H9 (cell line): ENCODE results near the gene PPP1R27. TPM values are rescaled to one million over a fixed set of nuclear protein-coding genes. Genes with fewer than 3 reads are reported as not detected.

Experiments used
- DNase-seq: peaks from one replicate; pipeline ENCODE4 v3.0.0-alpha.2; 2017
- H2AFZ ChIP-seq: one replicate; pipeline ENCODE4 v1.6.1; 2013; ENCODE audit warnings: mild to moderate bottlenecking, low read length, control low read depth, moderate library complexity
- H2AK5ac ChIP-seq: 2 replicates; pipeline ENCODE4 v1.6.1; 2013; ENCODE audit warnings: low read length, control low read depth, mixed read lengths; ENCODE audit not compliant: insufficient read length
- H2BK120ac ChIP-seq: one replicate; pipeline ENCODE4 v1.6.1; 2013; ENCODE audit warnings: low read depth, mild to moderate bottlenecking, low read length, control low read depth, inconsistent platforms; ENCODE audit not compliant: poor library complexity, severe bottlenecking
- H2BK12ac ChIP-seq: 2 replicates; pipeline ENCODE4 v1.6.1; 2013; ENCODE audit warnings: low read length, control low read depth, mixed read lengths, low read depth; ENCODE audit not compliant: insufficient read length
- H2BK15ac ChIP-seq: 2 replicates; pipeline ENCODE4 v1.6.1; 2013; ENCODE audit warnings: low read depth, low read length, control low read depth
- H2BK20ac ChIP-seq: one replicate; pipeline ENCODE4 v1.6.1; 2013; ENCODE audit warnings: low read depth, mild to moderate bottlenecking, low read length, control low read depth, inconsistent platforms; ENCODE audit not compliant: poor library complexity, severe bottlenecking
- H2BK5ac ChIP-seq: 2 replicates; pipeline ENCODE4 v1.6.1; 2013; ENCODE audit warnings: low read length, control low read depth, mixed read lengths; ENCODE audit not compliant: insufficient read length
- H3K14ac ChIP-seq: 2 replicates; pipeline ENCODE4 v1.6.1; 2013; ENCODE audit warnings: low read length, control low read depth; ENCODE audit not compliant: insufficient read depth
- H3K18ac ChIP-seq: 2 replicates; pipeline ENCODE4 v1.6.1; 2013; ENCODE audit warnings: low read depth, mild to moderate bottlenecking, mixed read lengths, low read length, control low read depth; ENCODE audit not compliant: insufficient read length
- H3K23ac ChIP-seq: 2 replicates; pipeline ENCODE4 v1.6.1; 2013; ENCODE audit warnings: low read length, control low read depth, mixed read lengths, low read depth; ENCODE audit not compliant: insufficient read length
- H3K23me2 ChIP-seq: 2 replicates; pipeline ENCODE4 v1.6.1; 2013; ENCODE audit warnings: low read depth, mild to moderate bottlenecking, mixed read lengths, low read length, control low read depth; ENCODE audit not compliant: insufficient read length, poor library complexity, severe bottlenecking
- H3K27ac ChIP-seq: 2 replicates; pipeline ENCODE4 v1.5.1; 2013; ENCODE audit warnings: low read length, control low read depth, mixed read lengths, low read depth; ENCODE audit not compliant: insufficient read length
- H3K27me3 ChIP-seq: 2 replicates; pipeline ENCODE4 v1.6.1; 2013; ENCODE audit warnings: low read length, control low read depth, inconsistent platforms; ENCODE audit not compliant: insufficient read depth
- H3K4ac ChIP-seq: 2 replicates; pipeline ENCODE4 v1.6.1; 2013; ENCODE audit warnings: low read depth, mild to moderate bottlenecking, control low read depth, inconsistent platforms, low read length, moderate library complexity
- H3K4me1 ChIP-seq: 2 replicates; pipeline ENCODE4 v1.6.1; 2013; ENCODE audit warnings: low read length, control low read depth, inconsistent platforms; ENCODE audit not compliant: insufficient read depth
- H3K4me2 ChIP-seq: 2 replicates; pipeline ENCODE4 v1.6.1; 2013; ENCODE audit warnings: low read length, control low read depth, mixed read lengths; ENCODE audit not compliant: insufficient read length, insufficient read depth
- H3K56ac ChIP-seq: 2 replicates; pipeline ENCODE4 v1.6.1; 2013; ENCODE audit warnings: low read depth, mild to moderate bottlenecking, mixed read lengths, low read length, control low read depth; ENCODE audit not compliant: insufficient read length
- H3K79me1 ChIP-seq: 2 replicates; pipeline ENCODE4 v1.6.1; 2013; ENCODE audit warnings: low read depth, mild to moderate bottlenecking, moderate library complexity, low read length, control low read depth, inconsistent platforms; ENCODE audit not compliant: insufficient read depth, poor library complexity, severe bottlenecking
- H3K79me2 ChIP-seq: 2 replicates; pipeline ENCODE4 v1.6.1; 2013; ENCODE audit warnings: low read length, control low read depth, inconsistent platforms; ENCODE audit not compliant: insufficient read depth
- H3K9ac ChIP-seq: 2 replicates; pipeline ENCODE4 v1.6.1; 2013; ENCODE audit warnings: low read length, control low read depth, mixed read lengths; ENCODE audit not compliant: insufficient read length; ENCODE audit errors: extremely low read depth
- H3K9me3 ChIP-seq: one replicate; pipeline ENCODE4 v1.6.1; 2013; ENCODE audit warnings: low read depth, low read length, inconsistent platforms; ENCODE audit not compliant: control insufficient read depth
- H3T11ph ChIP-seq: one replicate; pipeline ENCODE4 v1.6.1; 2013; ENCODE audit warnings: mild to moderate bottlenecking, low read length, control low read depth, inconsistent platforms
- H4K20me1 ChIP-seq: one replicate; pipeline ENCODE4 v1.6.1; 2013; ENCODE audit not compliant: control insufficient read depth, insufficient read length, insufficient read depth
- H4K5ac ChIP-seq: 2 replicates; pipeline ENCODE4 v1.6.1; 2013; ENCODE audit warnings: low read depth, mild to moderate bottlenecking, mixed read lengths, low read length, control low read depth; ENCODE audit not compliant: insufficient read length
- H4K8ac ChIP-seq: replicated peaks from 2 replicates; pipeline ENCODE4 v1.6.1; 2013; ENCODE audit warnings: low read length, control low read depth, mixed read lengths, low read depth; ENCODE audit not compliant: insufficient read length
- H4K91ac ChIP-seq: 2 replicates; pipeline ENCODE4 v1.6.1; 2013; ENCODE audit warnings: low read depth, mild to moderate bottlenecking, moderate library complexity, mixed read lengths, low read length, control low read depth; ENCODE audit not compliant: insufficient read length
- H3K27ac Mint-ChIP-seq, 3 experiments: 2 replicates in 2 of 3; 3 replicates in 1 of 3; pipeline ENCODE4 v1.8.0; 2020 to 2021; ENCODE audit warnings: mixed read lengths in 3 of 3, mild to moderate bottlenecking in 1 of 3, moderate library complexity in 1 of 3
- H3K27me3 Mint-ChIP-seq: 2 replicates; pipeline ENCODE4 v1.8.0; 2021; ENCODE audit warnings: low read depth, mild to moderate bottlenecking, moderate library complexity, mixed read lengths
- H3K36me3 Mint-ChIP-seq, 3 experiments: 2 replicates in 2 of 3; 3 replicates in 1 of 3; pipeline ENCODE4 v1.8.0; 2020 to 2021; ENCODE audit warnings: low read depth in 3 of 3, mixed read lengths in 3 of 3; ENCODE audit not compliant: insufficient read depth in 1 of 3
- H3K4me1 Mint-ChIP-seq, 2 experiments: 2 replicates each; pipeline ENCODE4 v1.8.0; 2020; ENCODE audit warnings: mixed read lengths in 2 of 2
- H3K4me3 Mint-ChIP-seq, 2 experiments: 2 replicates in 1 of 2; 3 replicates in 1 of 2; pipeline ENCODE4 v1.8.0; 2020 to 2021; ENCODE audit warnings: mild to moderate bottlenecking in 2 of 2, mixed read lengths in 2 of 2, moderate library complexity in 1 of 2
- H3K9me3 Mint-ChIP-seq, 2 experiments: 2 replicates in 1 of 2; 3 replicates in 1 of 2; pipeline ENCODE4 v1.8.0; 2020; ENCODE audit warnings: mild to moderate bottlenecking in 2 of 2, mixed read lengths in 2 of 2, moderate library complexity in 1 of 2
- WGBS: extraction: QIAGEN DNeasy Blood & Tissue Kit; methylation state at CpG from one replicate; pipeline ENCODE4 v1.1.7; 2013; ENCODE audit warnings: missing lambda C conversion rate, low lambda C conversion rate, mixed read lengths; ENCODE audit not compliant: insufficient read length; ENCODE audit errors: extremely low coverage; 5-methylcytosine and 5-hydroxymethylcytosine counted together
- total RNA-seq: library from RNA; stranded (reverse); gene quantifications from 2 replicates; pipeline ENCODE4 v1.2.1, GENCODE V29; 2021
- TF ChIP-seq, protein P1 (sequence below): fragments of 200-600 bp; sonication (generic); conservative IDR thresholded peaks from 3 replicates; pipeline ENCODE4 v1.8.0; 2021; ENCODE audit warnings: antibody characterized with exemption, mild to moderate bottlenecking

PPP1R27 gene
- total RNA-seq, 1 experiment from 2014 or later = 0.22 TPM

DNA sequence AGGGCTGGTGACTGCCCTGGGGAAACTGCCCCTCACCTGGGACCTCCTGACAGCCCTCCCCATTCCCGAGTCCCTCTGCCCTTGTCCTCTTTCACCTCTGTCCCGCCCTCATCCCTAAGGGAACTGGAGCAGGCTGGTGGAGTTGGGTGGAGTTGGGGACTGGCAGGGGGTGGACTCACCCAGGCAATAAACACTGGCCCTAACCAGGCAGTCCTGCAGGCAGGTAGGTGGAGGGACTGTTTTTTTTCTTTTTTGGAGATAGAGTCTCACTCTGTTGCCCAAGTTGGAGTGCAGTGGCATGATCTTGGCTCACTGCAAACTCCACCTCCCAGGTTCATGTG, 19.2 kb downstream of the PPP1R27 start:
- Mint-ChIP-seq H3K4me3 (no peak overlapping the region), H3K36me3 (no peaks in the 10 kb centered on the region), H3K27ac (no peak overlapping the region), H3K9me3 (no peaks in the 10 kb centered on the region; a peak in 2 of 5 replicates), H3K4me1 (peaks cover 0 to 10% of the 10 kb centered on the region in 2 experiments; a peak in 1 of 4 replicates), H3K27me3 (peaks cover 10% of the 10 kb centered on the region)
- no peak overlapping the region for H2BK20ac ChIP-seq
- H2AK5ac ChIP-seq = no peak overlapping the region
- no peak overlapping the region for H2BK5ac ChIP-seq
- no peak overlapping the region for H3K9ac ChIP-seq
- no peak overlapping the region for H4K5ac ChIP-seq
- DNase-seq = no peak
- no peak overlapping the region for H3K23ac ChIP-seq
- no peaks in the 10 kb centered on the region for H3K23me2 ChIP-seq
- no peak overlapping the region for H3K56ac ChIP-seq
- H2BK12ac ChIP-seq = no peak overlapping the region
- TF ChIP-seq, protein P1, sequence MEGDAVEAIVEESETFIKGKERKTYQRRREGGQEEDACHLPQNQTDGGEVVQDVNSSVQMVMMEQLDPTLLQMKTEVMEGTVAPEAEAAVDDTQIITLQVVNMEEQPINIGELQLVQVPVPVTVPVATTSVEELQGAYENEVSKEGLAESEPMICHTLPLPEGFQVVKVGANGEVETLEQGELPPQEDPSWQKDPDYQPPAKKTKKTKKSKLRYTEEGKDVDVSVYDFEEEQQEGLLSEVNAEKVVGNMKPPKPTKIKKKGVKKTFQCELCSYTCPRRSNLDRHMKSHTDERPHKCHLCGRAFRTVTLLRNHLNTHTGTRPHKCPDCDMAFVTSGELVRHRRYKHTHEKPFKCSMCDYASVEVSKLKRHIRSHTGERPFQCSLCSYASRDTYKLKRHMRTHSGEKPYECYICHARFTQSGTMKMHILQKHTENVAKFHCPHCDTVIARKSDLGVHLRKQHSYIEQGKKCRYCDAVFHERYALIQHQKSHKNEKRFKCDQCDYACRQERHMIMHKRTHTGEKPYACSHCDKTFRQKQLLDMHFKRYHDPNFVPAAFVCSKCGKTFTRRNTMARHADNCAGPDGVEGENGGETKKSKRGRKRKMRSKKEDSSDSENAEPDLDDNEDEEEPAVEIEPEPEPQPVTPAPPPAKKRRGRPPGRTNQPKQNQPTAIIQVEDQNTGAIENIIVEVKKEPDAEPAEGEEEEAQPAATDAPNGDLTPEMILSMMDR = no peak
- no peak overlapping the region for H4K91ac ChIP-seq
- H2BK120ac ChIP-seq = no peak overlapping the region
- H3K27me3 ChIP-seq = no peaks in the 10 kb centered on the region
- no peak overlapping the region for H3K14ac ChIP-seq
- no peaks in the 10 kb centered on the region for H4K20me1 ChIP-seq
- H3K4me1 ChIP-seq = no peaks in the 10 kb centered on the region; the same call in 1 of the 2 replicates
- no peak overlapping the region for H3K4ac ChIP-seq
- H3K27ac ChIP-seq = no peak overlapping the region
- H3K18ac ChIP-seq = no peak overlapping the region
- H3K4me2 ChIP-seq = no peak overlapping the region
- H3K79me2 ChIP-seq = no peaks in the 10 kb centered on the region
- no peak overlapping the region for H4K8ac ChIP-seq
- no peak overlapping the region for H2AFZ ChIP-seq
- WGBS = no CpG with 5 or more reads among the region's 2 CpGs
- no peak overlapping the region for H2BK15ac ChIP-seq
- no peaks in the 10 kb centered on the region for H3K79me1 ChIP-seq
- no peaks in the 10 kb centered on the region for H3K9me3 ChIP-seq
- H3T11ph ChIP-seq = no peak overlapping the region
